ENCODE results near the gene TOM1L2. TPM values are rescaled to one million over a fixed set of nuclear protein-coding genes. Genes with fewer than 3 reads are reported as not detected.

The TOM1L2 gene
- total RNA-seq, 1 experiment from 2014 or later, result 45.2 TPM

- Histone ChIP-seq H3K36me3 (ENCODE audit: control insufficient read depth, insufficient read depth, low read length) (no peaks in the 10 kb centered on the region), H3K27ac (ENCODE audit: low read length) (no peak overlapping the region), H3K27me3 (ENCODE audit: control insufficient read depth, insufficient read depth, low read length) (no peaks in the 10 kb centered on the region), H3K9me3 (ENCODE audit: control insufficient read depth, insufficient read depth, low read depth, low read length) (no peaks in the 10 kb centered on the region), H3K4me1 (ENCODE audit: control insufficient read depth, insufficient read depth, low read length) (peaks cover 2% of the 10 kb centered on the region; the same call in 1 of the 2 replicates), H3K4me3 (ENCODE audit: low read depth in 2 of 2, low read length in 2 of 2) (no peak overlapping the region)
- BruUV-seq (replicated peaks), result no TSS peak
- no peak for TF ChIP-seq CTCF (IDR thresholded peaks at IDR 0.05)
- no peak for TF ChIP-seq POLR2AphosphoS5 (IDR thresholded peaks at IDR 0.05; ENCODE audit: low read depth, low read length)
- TF ChIP-seq SIN3A (IDR thresholded peaks at IDR 0.05; ENCODE audit: borderline replicate concordance, insufficient read depth, low read depth, low read length), result no peak
- TF ChIP-seq TCF7L2 (IDR thresholded peaks at IDR 0.05; ENCODE audit: low read depth, low read length), result no peak
- no peak for TF ChIP-seq REST (IDR thresholded peaks at IDR 0.05; ENCODE audit: insufficient read depth in 1 of 2, low read depth in 2 of 2, low read length in 1 of 2)
- ATAC-seq (no peak), DNase-seq (ENCODE audit: low read depth, low spot score) (no peak)
- ChIA-PET CTCF (interaction anchor here (0.6 kb wide), 1 partner anchor 29 kb away, joined by 7 read pairs; no protein-coding TSS in a partner anchor), POLR2A (no interaction called here)
- in situ Hi-C loops (cut with HindIII; ENCODE audit: low pct_unique_long_range_greater_than_20kb, low sequenced_read_pairs) (no loop called here), intact Hi-C loops (cut with micrococcal nuclease; ENCODE audit: unreplicated experiment) (no loop called here)
Observed at GRCh38 chr17:17795946-17796786, 176.0 kb downstream of the TOM1L2 start.

- H3K36me3 ChIP-seq (ENCODE audit: control insufficient read depth, insufficient read depth, low read length), result no peaks in the 10 kb centered on the region
- ChIA-PET POLR2A (no interaction called here), CTCF (interaction anchor here (0.6 kb wide), 1 partner anchor 30 kb away, joined by 7 read pairs; no protein-coding TSS in a partner anchor)
- TF ChIP-seq REST (IDR thresholded peaks at IDR 0.05; ENCODE audit: insufficient read depth in 1 of 2, low read depth in 2 of 2, low read length in 1 of 2), result no peak
- TF ChIP-seq CTCF (IDR thresholded peaks at IDR 0.05), result no peak
- TF ChIP-seq POLR2AphosphoS5 (IDR thresholded peaks at IDR 0.05; ENCODE audit: low read depth, low read length), result no peak
- TF ChIP-seq SIN3A (IDR thresholded peaks at IDR 0.05; ENCODE audit: borderline replicate concordance, insufficient read depth, low read depth, low read length), result no peak
- TF ChIP-seq TCF7L2 (IDR thresholded peaks at IDR 0.05; ENCODE audit: low read depth, low read length), result no peak
- no peak overlapping the region for H3K4me3 ChIP-seq (ENCODE audit: low read depth in 2 of 2, low read length in 2 of 2)
- H3K4me1 ChIP-seq (ENCODE audit: control insufficient read depth, insufficient read depth, low read length), result peaks cover 2% of the 10 kb centered on the region; the same call in 1 of the 2 replicates
- ATAC-seq (no peak), DNase-seq (ENCODE audit: low read depth, low spot score) (no peak)
- H3K27me3 ChIP-seq (ENCODE audit: control insufficient read depth, insufficient read depth, low read length), result no peaks in the 10 kb centered on the region
- H3K9me3 ChIP-seq (ENCODE audit: control insufficient read depth, insufficient read depth, low read depth, low read length), result no peaks in the 10 kb centered on the region
- no TSS peak for BruUV-seq (replicated peaks)
- H3K27ac ChIP-seq (ENCODE audit: low read length), result no peak overlapping the region
- in situ Hi-C loops (cut with HindIII; ENCODE audit: low pct_unique_long_range_greater_than_20kb, low sequenced_read_pairs) (no loop called here), intact Hi-C loops (cut with micrococcal nuclease; ENCODE audit: unreplicated experiment) (no loop called here)
Observed at GRCh38 chr17:17795296-17795695, 176.9 kb downstream of the TOM1L2 start.

All from Panc1 (cell line).